ENCODE data around the gene GLCCI1. TPM values are rescaled to one million over a fixed set of nuclear protein-coding genes. Genes with fewer than 3 reads are reported as not detected.

GLCCI1 gene
- polyA plus RNA-seq, 1 donor (not counting 4 experiments of a cell fraction or from before 2014, with no cell fraction given), result 3.4 TPM

DNA sequence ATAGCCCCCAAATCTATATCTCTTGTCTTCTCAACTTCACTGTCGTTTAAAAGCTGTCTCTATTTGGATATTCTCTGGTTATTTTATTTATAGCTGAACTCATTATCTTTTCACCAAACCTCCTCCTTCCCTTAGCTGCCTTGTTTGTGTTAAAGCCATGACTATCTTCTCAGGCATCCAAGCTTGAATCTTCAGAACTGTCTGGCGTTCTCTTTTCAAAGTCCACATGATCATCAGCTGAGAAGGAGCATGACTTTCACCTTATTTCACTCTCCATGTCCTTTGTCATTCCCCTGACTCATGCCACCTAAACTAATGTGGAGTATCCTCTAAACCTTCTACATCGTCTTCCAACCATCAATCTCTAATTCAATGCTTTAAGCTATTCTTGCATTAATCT is 5.7 kb upstream of the GLCCI1 start:
- H2AFZ ChIP-seq (ENCODE audit: control insufficient read depth, low read length), result no peak overlapping the region
- H3K36me3 ChIP-seq (ENCODE audit: control insufficient read depth in 2 of 2, extremely low read depth in 1 of 2, insufficient read depth in 2 of 2, low read length in 2 of 2), result no peaks in the 10 kb centered on the region
- no peak overlapping the region for H3K27ac ChIP-seq (ENCODE audit: control insufficient read depth, insufficient read depth, low read length)
- DNase-seq (ENCODE audit: low read depth, low spot score) (no peak), FAIRE-seq (no peak)
- no peaks in the 10 kb centered on the region for H3K4me1 ChIP-seq (ENCODE audit: control insufficient read depth, extremely low read depth, insufficient read depth, low read length)
- TF ChIP-seq, protein P1, sequence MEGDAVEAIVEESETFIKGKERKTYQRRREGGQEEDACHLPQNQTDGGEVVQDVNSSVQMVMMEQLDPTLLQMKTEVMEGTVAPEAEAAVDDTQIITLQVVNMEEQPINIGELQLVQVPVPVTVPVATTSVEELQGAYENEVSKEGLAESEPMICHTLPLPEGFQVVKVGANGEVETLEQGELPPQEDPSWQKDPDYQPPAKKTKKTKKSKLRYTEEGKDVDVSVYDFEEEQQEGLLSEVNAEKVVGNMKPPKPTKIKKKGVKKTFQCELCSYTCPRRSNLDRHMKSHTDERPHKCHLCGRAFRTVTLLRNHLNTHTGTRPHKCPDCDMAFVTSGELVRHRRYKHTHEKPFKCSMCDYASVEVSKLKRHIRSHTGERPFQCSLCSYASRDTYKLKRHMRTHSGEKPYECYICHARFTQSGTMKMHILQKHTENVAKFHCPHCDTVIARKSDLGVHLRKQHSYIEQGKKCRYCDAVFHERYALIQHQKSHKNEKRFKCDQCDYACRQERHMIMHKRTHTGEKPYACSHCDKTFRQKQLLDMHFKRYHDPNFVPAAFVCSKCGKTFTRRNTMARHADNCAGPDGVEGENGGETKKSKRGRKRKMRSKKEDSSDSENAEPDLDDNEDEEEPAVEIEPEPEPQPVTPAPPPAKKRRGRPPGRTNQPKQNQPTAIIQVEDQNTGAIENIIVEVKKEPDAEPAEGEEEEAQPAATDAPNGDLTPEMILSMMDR (optimal IDR thresholded peaks at IDR 0.05 in 1 of 3, IDR thresholded peaks at IDR 0.05 in 1 of 3, conservative IDR thresholded peaks at IDR 0.05 in 1 of 3; ENCODE audit: extremely low read depth in 1 of 3, insufficient read depth in 2 of 3, low read length in 3 of 3), result no peak
- no peak for TF ChIP-seq EZH2 (IDR thresholded peaks at IDR 0.05; ENCODE audit: low read length)
- no peaks in the 10 kb centered on the region for H4K20me1 ChIP-seq (ENCODE audit: control insufficient read depth, extremely low read depth, insufficient read depth, low read length)
- no peaks in the 10 kb centered on the region for H3K27me3 ChIP-seq (ENCODE audit: control insufficient read depth, extremely low read depth, insufficient read depth, low read length)
- dilution Hi-C loops (cut with MboI; ENCODE audit: extremely low pct_ligation_motif_present, low sequenced_read_pairs), result no loop called here
- H3K79me2 ChIP-seq (ENCODE audit: control insufficient read depth, insufficient read depth, low read length), result no peaks in the 10 kb centered on the region
- no peak overlapping the region for H3K9ac ChIP-seq (ENCODE audit: control insufficient read depth, extremely low read depth, insufficient read depth, low read length)
- no peak overlapping the region for H3K4me3 ChIP-seq (ENCODE audit: control insufficient read depth in 2 of 3, extremely low read depth in 1 of 3, insufficient read depth in 2 of 3, low read depth in 1 of 3, low read length in 3 of 3)
- H3K9me1 ChIP-seq (ENCODE audit: control insufficient read depth, extremely low read depth, insufficient read depth, low read length), result no peaks in the 10 kb centered on the region
- H3K4me2 ChIP-seq (ENCODE audit: control insufficient read depth, extremely low read depth, insufficient read depth, low read depth, low read length), result no peak overlapping the region
- no peaks in the 10 kb centered on the region for H3K9me3 ChIP-seq (ENCODE audit: control insufficient read depth, low read depth, low read length)

- no peaks in the 10 kb centered on the region for H4K20me1 ChIP-seq (ENCODE audit: control insufficient read depth, extremely low read depth, insufficient read depth, low read length)
- no peaks in the 10 kb centered on the region for H3K9me1 ChIP-seq (ENCODE audit: control insufficient read depth, extremely low read depth, insufficient read depth, low read length)
- FAIRE-seq (no peak), DNase-seq (ENCODE audit: low read depth, low spot score) (no peak)
- no peak overlapping the region for H3K27ac ChIP-seq (ENCODE audit: control insufficient read depth, insufficient read depth, low read length)
- H3K4me3 ChIP-seq (ENCODE audit: control insufficient read depth in 2 of 3, extremely low read depth in 1 of 3, insufficient read depth in 2 of 3, low read depth in 1 of 3, low read length in 3 of 3), result no peak overlapping the region
- no peak overlapping the region for H2AFZ ChIP-seq (ENCODE audit: control insufficient read depth, low read length)
- no peaks in the 10 kb centered on the region for H3K9me3 ChIP-seq (ENCODE audit: control insufficient read depth, low read depth, low read length)
- TF ChIP-seq, protein P1 (optimal IDR thresholded peaks at IDR 0.05 in 1 of 3, IDR thresholded peaks at IDR 0.05 in 1 of 3, conservative IDR thresholded peaks at IDR 0.05 in 1 of 3; ENCODE audit: extremely low read depth in 1 of 3, insufficient read depth in 2 of 3, low read length in 3 of 3), result no peak
- no peak for TF ChIP-seq EZH2 (IDR thresholded peaks at IDR 0.05; ENCODE audit: low read length)
- no peaks in the 10 kb centered on the region for H3K36me3 ChIP-seq (ENCODE audit: control insufficient read depth in 2 of 2, extremely low read depth in 1 of 2, insufficient read depth in 2 of 2, low read length in 2 of 2)
- peaks cover 3% of the 10 kb centered on the region for H3K4me1 ChIP-seq (ENCODE audit: control insufficient read depth, extremely low read depth, insufficient read depth, low read length)
- no peaks in the 10 kb centered on the region for H3K79me2 ChIP-seq (ENCODE audit: control insufficient read depth, insufficient read depth, low read length)
- dilution Hi-C loops (cut with MboI; ENCODE audit: extremely low pct_ligation_motif_present, low sequenced_read_pairs), result no loop called here
- no peak overlapping the region for H3K9ac ChIP-seq (ENCODE audit: control insufficient read depth, extremely low read depth, insufficient read depth, low read length)
- H3K27me3 ChIP-seq (ENCODE audit: control insufficient read depth, extremely low read depth, insufficient read depth, low read length), result no peaks in the 10 kb centered on the region
- H3K4me2 ChIP-seq (ENCODE audit: control insufficient read depth, extremely low read depth, insufficient read depth, low read depth, low read length), result no peak overlapping the region
Measured at GRCh38 chr7:7964250-7964649, 4.3 kb upstream of the GLCCI1 start.

Measured in keratinocyte (primary cell).